ENCODE results near the gene ICAM1. TPM values are rescaled to one million over a fixed set of nuclear protein-coding genes. Genes with fewer than 3 reads are reported as not detected.

The ICAM1 gene
- total RNA-seq, 4 donors from 2014 or later = 8.1 to 37.6 (median 19.7) TPM

Small RNA genes lying within 50 kb of the gene (microRNA-seq; reads per million reads assigned to microRNA genes)
- gene MIR4322 = not detected

Small RNA genes lying within 50 kb of the gene (small RNA-seq; reads per million reads assigned to genes)
- gene AC011511.1 = not detected
- not detected for gene AC011511.4
- gene MIR4322 = not detected

Other genes starting within 250 kb of the ICAM1 start
- gene SHFL, start 184.8 kb upstream of the ICAM1 start, total RNA-seq = 10 to 100 TPM; 18.5 to 46.1 (median 32.6) TPM
- under 1 TPM in 2 of 4 donors, not detected in 2; 0.33 to 0.54 TPM for gene ANGPTL6, start 168.4 kb upstream of the ICAM1 start, total RNA-seq
- 10 to 100 TPM; 26.2 to 33.0 (median 29.7) TPM for gene PPAN, start 164.8 kb upstream of the ICAM1 start, total RNA-seq
- gene P2RY11, start 159.4 kb upstream of the ICAM1 start, total RNA-seq = 1 to 10 TPM; 6.1 to 9.3 (median 6.3) TPM
- 100 to 1,000 TPM; 219 to 342 (median 250) TPM for gene EIF3G, start 151.2 kb upstream of the ICAM1 start, total RNA-seq
- 10 to 100 TPM; 31.2 to 49.5 (median 36.0) TPM for gene DNMT1, start 76.2 kb upstream of the ICAM1 start, total RNA-seq
- 1 to 10 TPM; 3.6 to 9.8 (median 5.3) TPM for gene S1PR2, start 39.8 kb upstream of the ICAM1 start, total RNA-seq
- 10 to 100 TPM; 36.1 to 81.7 (median 54.9) TPM for gene MRPL4, start 18.9 kb upstream of the ICAM1 start, total RNA-seq
- gene ICAM4, start 15.8 kb downstream of the ICAM1 start, total RNA-seq = under 1 TPM in 1 of 4 donors, not detected in 3; 0.44 TPM
- gene ICAM5, start 18.8 kb downstream of the ICAM1 start, total RNA-seq = 1 to 10 TPM in 2 of 4 donors, not detected in 2; 1.0 to 1.6 TPM
- gene ZGLP1, start 38.7 kb downstream of the ICAM1 start, total RNA-seq = 1 to 10 TPM in 3 of 4 donors, under 1 TPM in 1; 0.75 to 8.8 (median 2.2) TPM
- gene FDX2, start 44.9 kb downstream of the ICAM1 start, total RNA-seq = 10 to 100 TPM; 22.8 to 44.8 (median 33.3) TPM
- 10 to 100 TPM; 18.3 to 52.0 (median 39.1) TPM for gene RAVER1, start 62.4 kb downstream of the ICAM1 start, total RNA-seq
- gene ICAM3, start 68.5 kb downstream of the ICAM1 start, total RNA-seq = 1 to 10 TPM; 5.5 to 8.5 (median 5.8) TPM
- 100 to 1,000 TPM in 1 of 4 donors, 10 to 100 TPM in 3; 59.1 to 127 (median 70.3) TPM for gene TYK2, start 109.5 kb downstream of the ICAM1 start, total RNA-seq
- 100 to 1,000 TPM in 3 of 4 donors, 10 to 100 TPM in 1; 99.7 to 154 (median 125) TPM for gene CDC37, start 132.4 kb downstream of the ICAM1 start, total RNA-seq
- gene PDE4A, start 149.4 kb downstream of the ICAM1 start, total RNA-seq = 10 to 100 TPM; 16.1 to 21.0 (median 18.4) TPM
- gene KEAP1, start 232.2 kb downstream of the ICAM1 start, total RNA-seq = 10 to 100 TPM; 95.4 to 99.9 (median 97.8) TPM
- under 1 TPM in 3 of 4 donors, not detected in 1; 0.22 to 0.59 (median 0.27) TPM for gene S1PR5, start 246.3 kb downstream of the ICAM1 start, total RNA-seq

Data from thyroid gland (tissue), 4 donors.